ENCODE results near the gene ELAVL3.
"Not testable (repeated sequence)": the region's sequence is repeated elsewhere in the genome, so short reads cannot be mapped to it uniquely, and the experiment has no call there.

The ELAVL3 gene

DNA sequence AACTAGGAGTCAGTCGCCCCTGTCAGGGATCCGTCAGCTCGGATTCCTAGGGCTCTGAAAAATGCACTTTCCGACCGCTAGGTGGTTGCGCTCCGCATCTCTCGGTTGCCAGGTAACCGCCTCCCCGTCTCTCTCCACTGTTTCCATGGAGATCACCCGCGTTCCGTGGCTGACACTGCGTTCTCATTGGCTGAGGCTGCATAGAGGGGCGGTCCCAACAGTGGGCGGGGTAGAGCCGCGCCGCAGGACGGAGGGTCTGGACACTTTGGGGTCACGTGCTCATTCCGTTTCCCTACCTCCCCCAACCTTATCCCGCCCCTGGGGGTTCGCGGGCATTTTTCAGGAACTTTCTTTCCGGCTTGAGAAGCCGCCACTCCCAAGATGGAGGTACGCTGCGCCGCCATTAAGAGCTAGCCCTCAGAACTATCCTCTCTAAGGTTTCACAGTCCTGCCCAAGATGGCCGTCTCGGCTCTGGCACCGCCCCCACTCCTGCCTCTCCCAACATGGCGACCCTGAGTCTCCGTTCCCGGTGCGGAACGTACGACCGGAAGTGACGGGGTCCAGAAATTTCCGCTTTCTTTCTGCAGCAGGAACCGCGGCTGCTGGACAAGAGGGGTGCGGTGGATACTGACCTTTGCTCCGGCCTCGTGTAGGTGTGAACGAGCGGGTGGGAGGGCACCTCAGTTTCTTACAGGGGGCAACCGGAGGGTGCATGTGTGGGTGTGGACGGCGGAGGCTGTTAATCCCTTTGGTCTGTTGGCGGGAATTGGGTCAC lies 45.6 kb downstream of the ELAVL3 start, which contains the start of the genes ODAD3 and PRKCSH:
ODAD3 (minus strand) TSS at position 65 of the 776 bp plus-strand sequence. CDS start 105 bp downstream, outside the sequence.
PRKCSH (plus strand) TSS at position 579 of the 776 bp plus-strand sequence. CDS start 483 bp downstream, outside the sequence.
- DNase-seq, result peak; percentile 99

- DNase-seq, result no peak
Observed at GRCh38 chr19:11434703-11435056, 46.2 kb downstream of the ELAVL3 start.

- DNase-seq, result not testable (repeated sequence)
Observed at GRCh38 chr19:11433526-11433925, 47.3 kb downstream of the ELAVL3 start.

GRCh38 chr19:11426656-11427055 lies 54.2 kb downstream of the ELAVL3 start:
- DNase-seq, result no peak

GRCh38 chr19:11425719-11426457 lies 55.0 kb downstream of the ELAVL3 start:
- no peak for DNase-seq

DNA sequence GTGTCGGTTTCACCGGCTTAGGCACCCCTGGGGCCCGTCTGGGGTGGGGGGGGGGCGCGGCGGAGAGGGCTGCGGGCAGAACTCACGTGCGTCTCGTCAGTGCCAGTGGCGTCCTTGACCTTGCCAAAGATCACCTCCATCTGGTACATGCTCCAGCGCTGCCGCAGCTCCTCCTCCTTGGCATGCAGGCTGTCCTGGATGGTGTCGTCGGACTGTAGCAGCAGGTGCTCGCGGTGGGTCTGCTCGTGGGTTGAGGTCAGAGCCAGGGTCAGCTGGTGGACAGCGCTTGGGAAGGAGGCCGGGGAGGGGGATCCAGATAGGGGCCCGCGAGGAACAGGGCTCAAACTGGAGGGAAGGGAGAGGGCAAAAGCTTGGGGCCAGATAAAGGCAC lies 57.1 kb downstream of the ELAVL3 start:
- no peak for DNase-seq

- no peak for DNase-seq
Observed at GRCh38 chr19:11423164-11423790, 57.6 kb downstream of the ELAVL3 start.

GRCh38 chr19:11422163-11423065 lies 58.4 kb downstream of the ELAVL3 start:
- peak; percentile 66 for DNase-seq

GRCh38 chr19:11421371-11422098 lies 59.3 kb downstream of the ELAVL3 start:
- DNase-seq, result peak; percentile 21

GRCh38 chr19:11420429-11421370 lies 60.1 kb downstream of the ELAVL3 start:
- peak; percentile 24 for DNase-seq

DNA sequence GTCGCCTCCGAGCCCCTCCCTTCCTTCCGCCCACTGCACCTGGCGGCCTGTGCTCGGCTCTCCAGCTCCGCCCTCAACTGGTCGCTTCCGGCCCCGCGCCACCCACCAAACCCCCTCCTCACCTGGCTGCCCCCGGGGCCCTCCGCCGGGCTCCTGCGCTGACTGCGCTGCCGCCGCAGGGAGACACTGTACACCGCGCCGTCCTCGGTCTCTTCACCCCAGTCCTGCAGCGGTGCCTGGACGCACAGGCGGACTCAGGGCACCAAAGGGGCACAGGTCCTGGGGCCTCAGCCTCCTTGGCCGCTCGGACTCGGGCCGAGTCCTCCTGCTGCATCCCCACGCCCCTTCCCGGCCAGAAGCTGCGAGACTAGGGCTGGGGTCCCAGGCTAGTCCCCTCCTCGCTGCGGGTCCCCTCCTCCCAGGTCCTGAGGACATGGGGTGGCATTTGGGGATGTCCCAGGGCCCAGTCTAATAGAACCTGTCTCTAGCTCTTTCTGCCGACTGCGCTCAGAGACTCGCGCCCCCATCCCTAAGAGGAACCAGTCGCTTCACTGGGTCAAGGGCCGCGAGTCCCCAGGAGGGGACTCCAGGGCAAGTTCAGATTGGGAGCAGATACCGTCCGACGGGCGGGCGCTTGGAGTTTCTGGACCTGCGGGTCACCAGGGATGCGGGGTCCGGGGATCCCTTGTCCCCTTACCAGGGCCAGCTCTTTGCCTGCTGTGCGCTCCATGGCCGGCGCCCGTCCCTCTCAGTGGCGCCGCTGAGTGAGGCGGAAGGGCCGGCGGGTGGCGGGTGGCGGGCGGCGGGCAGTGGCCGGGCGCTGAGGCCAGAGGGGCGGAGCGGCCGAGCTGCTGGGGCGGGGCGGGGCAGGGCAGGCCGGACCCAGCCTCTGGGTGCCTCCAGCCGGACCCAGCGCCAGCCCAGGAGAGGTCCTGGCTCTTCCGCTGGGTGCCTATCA lies 62.0 kb downstream of the ELAVL3 start, which contains the start of gene RGL3:
RGL3 (minus strand) TSS at position 766 of the 958 bp plus-strand sequence; CDS start at position 730, 36 bp downstream.
- DNase-seq, result no peak

DNA sequence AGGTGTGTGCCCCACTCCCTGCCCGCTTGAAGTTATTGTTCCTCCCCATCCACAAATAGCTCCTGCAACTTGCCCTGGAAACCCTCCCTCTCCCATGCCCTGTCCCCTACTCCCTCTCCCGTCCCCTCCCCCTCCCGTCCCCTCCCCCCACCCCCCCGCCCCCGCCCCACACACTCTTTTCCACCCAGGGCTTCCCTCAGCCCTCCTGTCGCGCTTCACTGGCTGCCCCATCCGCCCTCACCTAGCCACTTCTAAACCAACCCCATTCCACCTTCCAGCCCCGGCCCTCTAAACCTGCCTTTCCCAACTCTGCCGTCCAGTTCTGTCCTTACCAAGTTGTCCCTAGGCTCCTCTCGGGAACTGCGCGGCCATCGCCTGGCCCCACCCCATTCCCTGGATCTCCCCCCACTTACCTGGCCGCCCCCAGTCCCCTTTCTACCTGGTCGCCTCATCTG lies 62.7 kb downstream of the ELAVL3 start:
- DNase-seq, result no peak

DNA sequence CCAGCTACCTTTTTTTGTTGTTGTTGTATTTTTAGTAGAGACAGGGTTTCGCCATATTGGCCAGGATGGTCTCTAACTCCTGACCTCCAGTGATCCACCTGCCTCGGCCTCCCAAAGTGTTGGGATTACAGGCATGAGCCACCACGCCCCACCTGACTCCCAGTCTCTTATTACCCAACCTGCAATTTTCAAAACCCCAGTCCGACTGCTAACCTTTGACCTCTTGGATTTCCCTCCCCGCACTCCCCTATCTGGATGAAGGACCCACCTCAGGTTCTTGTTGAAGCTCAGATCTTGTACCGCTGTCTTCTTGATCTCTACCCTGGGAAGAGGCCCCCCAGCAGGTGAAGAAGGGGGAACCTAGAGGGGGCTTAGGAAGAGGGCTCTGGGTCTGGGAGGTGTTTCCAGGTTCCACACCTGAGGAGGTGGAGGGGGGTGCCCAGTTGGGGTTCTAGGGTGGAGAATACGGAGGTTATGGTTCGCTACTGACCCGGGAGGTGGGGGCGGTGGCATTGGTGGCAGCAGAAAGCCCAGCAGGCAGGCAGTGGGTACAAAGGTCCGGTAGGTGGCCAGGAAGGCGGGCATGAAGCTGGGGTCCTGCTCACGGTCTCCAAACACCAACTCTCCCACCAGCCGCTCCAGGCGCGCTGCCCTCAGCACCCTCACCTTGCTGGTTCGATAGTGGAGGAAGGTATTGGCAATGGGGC lies 64.3 kb downstream of the ELAVL3 start:
- no peak for DNase-seq

GRCh38 chr19:11414544-11414943 lies 66.3 kb downstream of the ELAVL3 start:
- no peak for DNase-seq

GRCh38 chr19:11410682-11411081 lies 70.2 kb downstream of the ELAVL3 start:
- no peak for DNase-seq

- DNase-seq, result no peak
Observed at GRCh38 chr19:11408591-11408990, 72.3 kb downstream of the ELAVL3 start.

DNA sequence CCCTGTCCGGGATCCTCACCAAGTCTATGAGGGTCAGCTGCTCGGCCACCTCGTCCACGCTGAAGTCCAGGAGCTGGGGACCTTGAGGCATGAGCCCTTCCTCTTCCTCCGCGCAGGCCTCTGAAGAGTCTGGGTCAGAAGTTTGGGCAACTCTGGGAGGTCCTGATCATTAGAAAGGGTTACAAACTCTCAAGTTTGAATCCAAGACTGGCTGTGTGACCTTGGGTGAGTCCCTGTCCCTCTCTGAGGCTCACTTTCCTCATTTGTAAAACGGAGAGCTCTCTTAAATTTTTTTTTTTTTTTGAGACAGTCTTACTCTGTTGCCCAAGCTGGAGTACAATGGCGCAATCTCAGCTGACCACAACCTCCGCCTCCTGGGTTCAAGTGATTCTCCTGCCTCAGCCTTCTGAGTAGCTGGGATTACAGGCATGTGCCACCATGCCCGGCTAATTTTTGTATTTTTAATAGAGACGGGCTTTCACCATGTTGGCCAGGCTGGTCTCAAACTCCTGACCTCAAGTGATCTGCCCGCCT lies 74.1 kb downstream of the ELAVL3 start:
- not testable (repeated sequence) for DNase-seq
